Choroid plexus epithelial cell (primary cell): ENCODE data around the gene ANKRD66.
A peak's percentile ranks its signal among the peaks of the same experiment; 100 is the strongest.
"Not testable (repeated sequence)": the region's sequence is repeated elsewhere in the genome, so short reads cannot be mapped to it uniquely, and the experiment has no call there.

Experiments
- DNase-seq: peaks from one replicate; pipeline ENCODE4 v3.0.0-alpha.2; 2010; ENCODE audit warnings: low read depth
- H3K4me3 ChIP-seq: 2 replicates; pipeline ENCODE4 v1.5.1; 2011; ENCODE audit warnings: low read depth, mild to moderate bottlenecking, control low read depth, low read length, moderate library complexity
- TF ChIP-seq, protein P1 (sequence below): conservative IDR thresholded peaks from 2 replicates; pipeline ENCODE4 v1.5.1; 2011; ENCODE audit warnings: low read depth, mild to moderate bottlenecking, control low read depth, inconsistent platforms, low read length, moderate library complexity

ANKRD66 gene

DNA sequence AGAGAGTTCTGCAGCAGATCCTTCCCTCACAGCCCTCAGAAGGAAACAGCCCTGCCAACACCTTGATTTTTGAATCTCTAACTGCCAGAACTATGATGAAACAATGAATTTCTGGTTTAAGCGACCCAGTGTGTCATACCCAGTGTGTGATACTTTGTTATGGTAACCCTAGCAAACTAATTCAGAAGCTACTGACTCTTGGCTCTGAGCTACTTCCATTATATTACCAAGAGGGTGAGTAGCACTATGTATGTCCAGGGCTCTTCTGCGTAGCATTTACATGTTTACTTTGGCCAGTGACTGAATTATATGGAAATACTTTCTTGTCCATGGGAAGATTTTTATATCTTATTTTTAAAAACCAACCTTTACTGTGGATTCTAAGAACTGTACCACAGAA, 16.7 kb downstream of the ANKRD66 start:
- TF ChIP-seq, protein P1, sequence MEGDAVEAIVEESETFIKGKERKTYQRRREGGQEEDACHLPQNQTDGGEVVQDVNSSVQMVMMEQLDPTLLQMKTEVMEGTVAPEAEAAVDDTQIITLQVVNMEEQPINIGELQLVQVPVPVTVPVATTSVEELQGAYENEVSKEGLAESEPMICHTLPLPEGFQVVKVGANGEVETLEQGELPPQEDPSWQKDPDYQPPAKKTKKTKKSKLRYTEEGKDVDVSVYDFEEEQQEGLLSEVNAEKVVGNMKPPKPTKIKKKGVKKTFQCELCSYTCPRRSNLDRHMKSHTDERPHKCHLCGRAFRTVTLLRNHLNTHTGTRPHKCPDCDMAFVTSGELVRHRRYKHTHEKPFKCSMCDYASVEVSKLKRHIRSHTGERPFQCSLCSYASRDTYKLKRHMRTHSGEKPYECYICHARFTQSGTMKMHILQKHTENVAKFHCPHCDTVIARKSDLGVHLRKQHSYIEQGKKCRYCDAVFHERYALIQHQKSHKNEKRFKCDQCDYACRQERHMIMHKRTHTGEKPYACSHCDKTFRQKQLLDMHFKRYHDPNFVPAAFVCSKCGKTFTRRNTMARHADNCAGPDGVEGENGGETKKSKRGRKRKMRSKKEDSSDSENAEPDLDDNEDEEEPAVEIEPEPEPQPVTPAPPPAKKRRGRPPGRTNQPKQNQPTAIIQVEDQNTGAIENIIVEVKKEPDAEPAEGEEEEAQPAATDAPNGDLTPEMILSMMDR = no peak
- no peak for DNase-seq
- no peak overlapping the region for H3K4me3 ChIP-seq

DNA sequence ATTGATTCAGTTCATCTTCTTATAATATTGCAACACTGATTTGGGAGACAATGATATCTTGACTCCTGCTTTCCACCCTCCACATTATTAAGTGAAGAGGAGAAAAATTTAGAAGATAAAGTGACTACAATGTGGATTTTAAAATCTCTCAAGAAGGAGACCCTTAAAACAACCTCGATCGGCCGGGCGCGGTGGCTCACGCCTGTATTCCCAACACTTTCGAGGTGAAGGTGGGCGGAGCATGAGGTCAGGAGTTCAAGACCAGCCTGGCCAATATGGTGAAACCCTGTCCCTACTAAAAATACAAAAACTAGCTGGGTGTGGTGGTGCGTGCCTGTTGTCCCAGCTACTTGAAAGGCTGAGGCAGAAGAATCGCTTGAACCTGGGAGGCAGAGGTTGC, 17.5 kb downstream of the ANKRD66 start:
- H3K4me3 ChIP-seq, DNase-seq: not testable (repeated sequence)

DNA sequence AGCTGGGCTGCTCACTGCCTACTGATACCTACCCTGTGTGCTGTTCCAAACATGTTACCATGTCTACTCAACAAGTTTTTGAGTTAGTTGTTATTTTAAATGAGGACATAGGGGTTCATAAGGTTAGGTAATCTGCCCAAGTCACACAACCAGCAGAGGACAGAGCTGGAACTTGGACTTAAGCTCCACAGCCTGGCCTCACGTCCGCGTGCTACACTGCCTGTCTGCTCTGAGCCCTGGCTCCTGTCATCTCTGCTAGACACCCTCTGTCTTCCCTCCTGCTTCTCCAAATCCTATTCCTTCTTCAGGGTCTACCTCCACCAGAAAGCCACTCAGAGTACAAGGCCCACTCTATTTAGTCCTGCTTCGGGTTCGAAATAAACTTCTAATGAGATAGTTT, 18.2 kb downstream of the ANKRD66 start:
- no peak overlapping the region for H3K4me3 ChIP-seq
- no peak for DNase-seq

DNA sequence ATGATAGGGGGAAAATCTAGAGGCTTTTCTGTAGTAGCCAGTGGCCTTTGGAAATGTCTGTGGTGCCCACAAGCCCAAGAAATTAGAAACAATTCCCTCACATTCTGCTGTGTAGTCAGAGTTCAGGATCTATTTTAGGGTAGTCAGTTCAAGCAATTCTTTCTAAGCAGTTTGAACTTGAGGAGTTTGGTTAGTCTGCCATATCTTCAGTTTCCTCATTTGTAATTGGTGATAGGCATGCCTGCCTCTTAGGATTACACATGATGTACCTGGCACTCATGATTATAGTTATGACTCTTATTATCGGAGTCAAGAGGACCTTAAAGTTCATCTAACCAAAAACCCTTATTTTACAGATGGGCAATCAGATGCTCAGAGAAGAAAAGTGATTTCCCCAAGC, 25.3 kb downstream of the ANKRD66 start:
- no peak for DNase-seq
- H3K4me3 ChIP-seq = no peak overlapping the region
- TF ChIP-seq, protein P1 = no peak

More for the DNA sequence above, 18.2 kb downstream of the ANKRD66 start:
- TF ChIP-seq, protein P1 = no peak

DNA sequence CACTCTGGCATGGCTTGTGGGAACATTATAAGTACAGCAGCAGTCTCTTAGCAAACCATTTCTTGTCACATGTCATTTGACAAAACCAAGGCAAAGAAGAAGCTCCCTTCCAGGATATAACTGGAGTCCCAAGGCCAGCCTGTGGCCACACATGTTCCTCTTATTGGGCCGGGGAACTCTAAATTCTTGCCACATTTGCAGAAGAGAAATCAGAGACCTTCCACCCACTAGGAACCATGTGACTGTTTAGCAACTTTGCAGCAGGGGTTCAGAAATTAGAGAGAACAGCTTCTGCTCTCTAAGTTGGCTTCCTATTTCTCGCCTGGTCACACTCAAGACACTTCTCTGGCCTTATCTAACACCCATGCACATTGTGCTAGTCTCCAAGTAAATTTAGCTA, 26.0 kb downstream of the ANKRD66 start:
- H3K4me3 ChIP-seq = no peak overlapping the region
- TF ChIP-seq, protein P1 = no peak
- peak; percentile 13 for DNase-seq

DNA sequence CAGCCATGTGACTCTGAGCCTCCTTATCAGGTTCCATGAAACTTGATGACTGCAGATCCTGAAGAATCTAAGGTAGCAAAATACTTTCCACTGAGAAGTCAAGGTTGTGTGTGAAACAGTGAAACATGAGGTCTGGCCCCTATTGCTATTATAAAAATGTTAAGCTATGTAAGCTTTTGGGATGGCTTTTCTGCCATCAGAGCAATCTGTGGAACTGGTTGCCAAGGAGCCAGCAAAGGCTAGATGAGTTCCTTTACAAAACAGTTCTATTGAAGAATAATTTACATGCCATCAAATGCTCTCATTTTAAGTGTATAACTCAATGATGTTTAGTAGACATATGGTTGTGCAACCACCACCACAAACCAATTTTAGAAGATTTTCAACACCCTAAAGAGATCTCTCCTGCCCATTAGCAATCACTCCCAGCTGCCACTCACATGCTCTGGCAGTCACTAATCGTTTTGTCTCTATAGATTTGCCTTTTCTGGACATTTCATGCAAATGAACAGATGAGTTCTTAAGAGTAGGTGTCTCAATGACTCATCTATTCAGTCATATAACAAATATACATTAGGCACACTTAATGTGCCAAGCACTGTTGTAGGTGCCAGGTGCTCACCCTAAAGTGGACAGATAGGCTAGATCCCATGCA, 26.6 kb downstream of the ANKRD66 start:
- TF ChIP-seq, protein P1 = no peak
- no peak overlapping the region for H3K4me3 ChIP-seq
- no peak for DNase-seq

DNA sequence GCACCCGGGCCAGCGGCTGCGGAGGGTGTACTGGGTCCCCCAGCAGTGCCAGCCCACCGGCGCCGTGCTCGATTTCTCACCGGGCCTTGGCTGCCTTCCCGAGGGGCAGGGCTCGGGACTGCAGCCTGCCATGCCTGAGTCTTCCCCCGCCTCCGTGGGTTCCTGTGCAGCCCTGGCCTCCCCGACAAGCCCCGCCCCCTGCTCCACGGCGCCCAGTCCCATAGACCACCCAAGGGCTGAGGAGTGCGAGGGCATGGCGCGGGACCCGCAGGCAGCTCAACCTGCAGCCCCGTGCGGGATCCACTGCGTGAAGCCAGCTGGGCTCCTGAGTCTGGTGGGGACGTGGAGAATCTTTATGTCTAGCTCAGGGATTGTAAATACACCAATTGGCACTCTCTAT, 28.0 kb downstream of the ANKRD66 start:
- DNase-seq, H3K4me3 ChIP-seq: not testable (repeated sequence)

DNA sequence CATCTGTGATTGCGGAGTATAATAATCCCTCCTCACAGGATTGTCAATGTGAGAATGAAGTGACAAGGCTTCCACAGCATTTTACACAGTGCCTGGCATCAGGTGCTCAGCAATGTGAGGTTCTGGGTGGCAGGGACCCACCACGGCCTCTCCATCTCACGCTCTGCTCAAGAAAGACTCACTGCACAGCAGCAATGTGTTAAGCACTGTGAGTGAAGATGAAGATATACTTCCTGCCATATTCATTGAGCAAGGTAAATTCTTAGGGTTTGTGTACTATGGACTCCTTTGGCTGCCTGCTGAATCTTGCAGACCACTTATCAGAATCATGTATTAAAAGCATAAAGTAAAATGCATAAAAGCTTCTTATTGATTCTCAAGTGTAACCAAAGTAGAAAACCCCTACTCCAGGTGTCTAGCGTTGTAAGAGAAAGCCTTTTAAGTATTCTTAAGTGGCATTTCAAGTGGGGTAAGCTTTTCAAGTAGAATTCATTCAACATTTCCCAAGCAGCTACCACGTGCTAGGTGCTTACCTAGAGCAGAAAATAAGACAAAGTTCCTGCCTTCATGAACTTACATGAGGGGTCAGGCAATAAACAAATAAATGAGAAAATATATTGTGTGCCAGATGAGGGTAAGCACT, 29.5 kb downstream of the ANKRD66 start:
- H3K4me3 ChIP-seq = no peak overlapping the region
- no peak for DNase-seq
- TF ChIP-seq, protein P1 = no peak
